ENCODE results near the gene LIPE.

DNA sequence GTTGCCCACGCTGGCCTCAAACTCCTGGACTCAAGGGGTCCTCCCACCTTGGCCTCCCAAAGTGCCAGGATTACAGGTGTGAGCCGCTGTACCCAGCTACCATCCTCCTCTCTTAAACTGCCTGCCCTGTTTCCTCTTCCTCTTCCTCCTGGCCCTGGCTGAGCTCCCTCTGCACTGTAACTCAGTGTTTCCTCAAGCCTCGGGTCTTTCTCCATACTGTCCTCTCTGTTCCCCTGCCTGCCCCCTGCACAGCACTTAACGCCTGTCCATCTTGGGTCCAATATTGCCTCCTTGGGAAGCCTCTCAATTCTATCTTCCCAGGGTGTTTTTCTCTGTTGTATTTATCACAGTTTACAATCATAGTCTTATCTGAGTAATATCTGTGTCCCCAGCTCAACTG, 6.1 kb downstream of the LIPE start:
- TF ChIP-seq, protein P1, sequence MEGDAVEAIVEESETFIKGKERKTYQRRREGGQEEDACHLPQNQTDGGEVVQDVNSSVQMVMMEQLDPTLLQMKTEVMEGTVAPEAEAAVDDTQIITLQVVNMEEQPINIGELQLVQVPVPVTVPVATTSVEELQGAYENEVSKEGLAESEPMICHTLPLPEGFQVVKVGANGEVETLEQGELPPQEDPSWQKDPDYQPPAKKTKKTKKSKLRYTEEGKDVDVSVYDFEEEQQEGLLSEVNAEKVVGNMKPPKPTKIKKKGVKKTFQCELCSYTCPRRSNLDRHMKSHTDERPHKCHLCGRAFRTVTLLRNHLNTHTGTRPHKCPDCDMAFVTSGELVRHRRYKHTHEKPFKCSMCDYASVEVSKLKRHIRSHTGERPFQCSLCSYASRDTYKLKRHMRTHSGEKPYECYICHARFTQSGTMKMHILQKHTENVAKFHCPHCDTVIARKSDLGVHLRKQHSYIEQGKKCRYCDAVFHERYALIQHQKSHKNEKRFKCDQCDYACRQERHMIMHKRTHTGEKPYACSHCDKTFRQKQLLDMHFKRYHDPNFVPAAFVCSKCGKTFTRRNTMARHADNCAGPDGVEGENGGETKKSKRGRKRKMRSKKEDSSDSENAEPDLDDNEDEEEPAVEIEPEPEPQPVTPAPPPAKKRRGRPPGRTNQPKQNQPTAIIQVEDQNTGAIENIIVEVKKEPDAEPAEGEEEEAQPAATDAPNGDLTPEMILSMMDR (conservative IDR thresholded peaks at IDR 0.05; ENCODE audit: low read depth in 2 of 2) = no peak
- TF ChIP-seq EZH2 (IDR thresholded peaks at IDR 0.05; ENCODE audit: low read depth, unreplicated experiment) (no peak), JUNB (IDR thresholded peaks at IDR 0.05; ENCODE audit: unreplicated experiment) (no peak), NANOG (IDR thresholded peaks at IDR 0.05; ENCODE audit: borderline replicate concordance) (no peak), POLR2AphosphoS5 (IDR thresholded peaks at IDR 0.05; ENCODE audit: low read depth) (no peak), CREB1 (CRISPR knock-in tag; IDR thresholded peaks at IDR 0.05; ENCODE audit: low read depth) (no peak), EZH2phosphoT487 (IDR thresholded peaks at IDR 0.05; ENCODE audit: unreplicated experiment) (no peak), STAT1 (IDR thresholded peaks at IDR 0.05; ENCODE audit: unreplicated experiment) (no peak), ZNF114 (CRISPR knock-in tag; IDR thresholded peaks at IDR 0.05) (no peak), ZNF331 (CRISPR knock-in tag; IDR thresholded peaks at IDR 0.05; ENCODE audit: low read depth) (no peak)
- TF ChIP-seq, protein P2, sequence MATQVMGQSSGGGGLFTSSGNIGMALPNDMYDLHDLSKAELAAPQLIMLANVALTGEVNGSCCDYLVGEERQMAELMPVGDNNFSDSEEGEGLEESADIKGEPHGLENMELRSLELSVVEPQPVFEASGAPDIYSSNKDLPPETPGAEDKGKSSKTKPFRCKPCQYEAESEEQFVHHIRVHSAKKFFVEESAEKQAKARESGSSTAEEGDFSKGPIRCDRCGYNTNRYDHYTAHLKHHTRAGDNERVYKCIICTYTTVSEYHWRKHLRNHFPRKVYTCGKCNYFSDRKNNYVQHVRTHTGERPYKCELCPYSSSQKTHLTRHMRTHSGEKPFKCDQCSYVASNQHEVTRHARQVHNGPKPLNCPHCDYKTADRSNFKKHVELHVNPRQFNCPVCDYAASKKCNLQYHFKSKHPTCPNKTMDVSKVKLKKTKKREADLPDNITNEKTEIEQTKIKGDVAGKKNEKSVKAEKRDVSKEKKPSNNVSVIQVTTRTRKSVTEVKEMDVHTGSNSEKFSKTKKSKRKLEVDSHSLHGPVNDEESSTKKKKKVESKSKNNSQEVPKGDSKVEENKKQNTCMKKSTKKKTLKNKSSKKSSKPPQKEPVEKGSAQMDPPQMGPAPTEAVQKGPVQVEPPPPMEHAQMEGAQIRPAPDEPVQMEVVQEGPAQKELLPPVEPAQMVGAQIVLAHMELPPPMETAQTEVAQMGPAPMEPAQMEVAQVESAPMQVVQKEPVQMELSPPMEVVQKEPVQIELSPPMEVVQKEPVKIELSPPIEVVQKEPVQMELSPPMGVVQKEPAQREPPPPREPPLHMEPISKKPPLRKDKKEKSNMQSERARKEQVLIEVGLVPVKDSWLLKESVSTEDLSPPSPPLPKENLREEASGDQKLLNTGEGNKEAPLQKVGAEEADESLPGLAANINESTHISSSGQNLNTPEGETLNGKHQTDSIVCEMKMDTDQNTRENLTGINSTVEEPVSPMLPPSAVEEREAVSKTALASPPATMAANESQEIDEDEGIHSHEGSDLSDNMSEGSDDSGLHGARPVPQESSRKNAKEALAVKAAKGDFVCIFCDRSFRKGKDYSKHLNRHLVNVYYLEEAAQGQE (IDR thresholded peaks at IDR 0.05; ENCODE audit: unreplicated experiment) = no peak
- TF ChIP-seq, protein P3, sequence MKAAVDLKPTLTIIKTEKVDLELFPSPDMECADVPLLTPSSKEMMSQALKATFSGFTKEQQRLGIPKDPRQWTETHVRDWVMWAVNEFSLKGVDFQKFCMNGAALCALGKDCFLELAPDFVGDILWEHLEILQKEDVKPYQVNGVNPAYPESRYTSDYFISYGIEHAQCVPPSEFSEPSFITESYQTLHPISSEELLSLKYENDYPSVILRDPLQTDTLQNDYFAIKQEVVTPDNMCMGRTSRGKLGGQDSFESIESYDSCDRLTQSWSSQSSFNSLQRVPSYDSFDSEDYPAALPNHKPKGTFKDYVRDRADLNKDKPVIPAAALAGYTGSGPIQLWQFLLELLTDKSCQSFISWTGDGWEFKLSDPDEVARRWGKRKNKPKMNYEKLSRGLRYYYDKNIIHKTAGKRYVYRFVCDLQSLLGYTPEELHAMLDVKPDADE (IDR thresholded peaks at IDR 0.05) = no peak

Data from GM23338 (cell line).